Panc1 (cell line): ENCODE results near the gene PCDHGA12. TPM values are rescaled to one million over a fixed set of nuclear protein-coding genes. Genes with fewer than 3 reads are reported as not detected.
A peak's percentile ranks its signal among the peaks of the same experiment; 100 is the strongest.
"Not testable (repeated sequence)": the region's sequence is repeated elsewhere in the genome, so short reads cannot be mapped to it uniquely, and the experiment has no call there.

ENCODE experiments used
- ATAC-seq: fragments of 200-7000 bp; cut with Tn5 transposase; 2 replicates; pipeline ENCODE4 v1.9.1; 2020; ENCODE audit warnings: mild to moderate bottlenecking, moderate library complexity
- BruUV-seq: library from RNA; stranded (reverse); fragments of 400-500 nt; replicated peaks from 2 replicates; lab custom pipeline; 2021; lab: Mats Ljungman, UMichigan
- CTCF ChIA-PET: fragments of 300-600 bp; sonication (Branson Sonifier 250); formaldehyde crosslinking; loops from one replicate; lab custom pipeline; 2022; ENCODE audit warnings: antibody characterized with exemption; lab: Charles Lee
- POLR2A ChIA-PET: fragments of 300-600 bp; sonication (Branson Sonifier 250); formaldehyde crosslinking; loops from one replicate; lab custom pipeline; 2022; ENCODE audit warnings: antibody characterized with exemption; lab: Charles Lee
- DNase-seq: peaks from one replicate; pipeline ENCODE4 v3.0.0-alpha.2; 2010; ENCODE audit warnings: low read depth, low spot score
- H3K27ac ChIP-seq: 2 replicates; pipeline ENCODE4 v1.5.1; 2011; ENCODE audit warnings: mild to moderate bottlenecking, low read length, inconsistent platforms
- H3K27me3 ChIP-seq: fragments of 200-500 bp; sonication (Bioruptor generic); 2 replicates; pipeline ENCODE4 v1.6.0; 2014; ENCODE audit warnings: low read length, inconsistent platforms; ENCODE audit not compliant: control insufficient read depth, insufficient read depth
- H3K36me3 ChIP-seq: fragments of 200-500 bp; sonication (Bioruptor generic); 2 replicates; pipeline ENCODE4 v1.5.1; 2014; ENCODE audit warnings: inconsistent platforms, mild to moderate bottlenecking, low read length, moderate library complexity; ENCODE audit not compliant: control insufficient read depth, insufficient read depth
- H3K4me1 ChIP-seq: 2 replicates; pipeline ENCODE4 v1.5.1; 2011; ENCODE audit warnings: inconsistent platforms, mild to moderate bottlenecking, low read length, moderate library complexity; ENCODE audit not compliant: control insufficient read depth, insufficient read depth
- H3K4me3 ChIP-seq, 2 experiments: 2 replicates each; pipeline ENCODE4 v1.5.1; 2011 to 2012; ENCODE audit warnings: low read depth in 2 of 2, low read length in 2 of 2, mild to moderate bottlenecking in 2 of 2, inconsistent platforms in 1 of 2, moderate library complexity in 1 of 2
- H3K9me3 ChIP-seq: fragments of 200-500 bp; sonication (Bioruptor generic); 2 replicates; pipeline ENCODE4 v1.5.1; 2014; ENCODE audit warnings: low read depth, mild to moderate bottlenecking, inconsistent platforms, low read length, moderate library complexity; ENCODE audit not compliant: control insufficient read depth, insufficient read depth
- POLR2AphosphoS5 ChIP-seq: IDR thresholded peaks from 2 replicates; pipeline ENCODE4 v1.6.1; 2012; ENCODE audit warnings: mild to moderate bottlenecking, low read depth, low read length, moderate library complexity
- SIN3A ChIP-seq: IDR thresholded peaks from 2 replicates; pipeline ENCODE4 v1.6.1; 2012; ENCODE audit warnings: low read depth, mild to moderate bottlenecking, low read length, moderate library complexity, borderline replicate concordance; ENCODE audit not compliant: insufficient read depth
- TCF7L2 ChIP-seq: IDR thresholded peaks from 2 replicates; pipeline ENCODE4 v1.6.1; 2011; ENCODE audit warnings: mild to moderate bottlenecking, low read depth, low read length, inconsistent platforms
- in situ Hi-C: cut with HindIII; loops from 2 replicates; pipeline ENCODE4 v1.10.0; 2016; ENCODE audit warnings: low sequenced_read_pairs, low pct_unique_long_range_greater_than_20kb
- intact Hi-C: fragments of 100-400 bp; cut with micrococcal nuclease; formaldehyde crosslinking; loops from one replicate; pipeline ENCODE4 v1.10.0; 2022; ENCODE audit not compliant: unreplicated experiment
- total RNA-seq: library from RNA; stranded (reverse); gene quantifications from one replicate; pipeline ENCODE4 v1.2.1, GENCODE V29; 2021; ENCODE audit not compliant: unreplicated experiment
- TF ChIP-seq, protein P1 (sequence below): fragments of 450-650 bp; IDR thresholded peaks from 2 replicates; pipeline ENCODE4 v1.5.1; 2017; ENCODE audit warnings: mild to moderate bottlenecking
- TF ChIP-seq, protein P2 (sequence below), 2 experiments: IDR thresholded peaks; 2 replicates each; pipeline ENCODE4 v1.6.1; 2011 to 2012; ENCODE audit warnings: low read depth in 2 of 2, control low read depth in 1 of 2, low read length in 1 of 2, mild to moderate bottlenecking in 1 of 2, moderate library complexity in 1 of 2; ENCODE audit not compliant: insufficient read depth in 1 of 2

The PCDHGA12 gene
- total RNA-seq, 1 experiment from 2014 or later = 0.21 TPM

DNA sequence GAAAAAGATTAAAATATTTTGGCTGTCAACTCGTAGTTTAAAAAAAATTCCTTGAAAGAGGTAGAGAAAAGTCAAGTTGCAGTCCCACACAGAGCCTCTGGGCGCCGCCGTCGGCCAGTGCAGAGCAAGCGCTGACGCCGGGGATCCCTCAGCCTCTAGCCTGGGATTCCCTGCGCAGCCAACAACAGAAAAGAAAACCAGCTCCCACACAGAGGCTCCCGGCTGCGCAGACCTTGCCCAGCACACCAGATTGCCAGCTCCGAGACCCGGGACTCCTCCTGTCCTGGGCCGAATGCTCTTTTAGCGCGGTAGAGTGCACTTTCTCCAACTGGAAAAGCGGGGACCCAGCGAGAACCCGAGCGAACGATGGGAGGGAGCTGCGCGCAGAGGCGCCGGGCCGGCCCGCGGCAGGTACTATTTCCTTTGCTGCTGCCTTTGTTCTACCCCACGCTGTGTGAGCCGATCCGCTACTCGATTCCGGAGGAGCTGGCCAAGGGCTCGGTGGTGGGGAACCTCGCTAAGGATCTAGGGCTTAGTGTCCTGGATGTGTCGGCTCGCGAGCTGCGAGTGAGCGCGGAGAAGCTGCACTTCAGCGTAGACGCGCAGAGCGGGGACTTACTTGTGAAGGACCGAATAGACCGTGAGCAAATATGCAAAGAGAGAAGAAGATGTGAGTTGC lies 12.7 kb upstream of the PCDHGA12 start, which contains the start of gene PCDHGB7:
Gene PCDHGB7, plus strand, starts transcription at position 184 of the 679 bp plus-strand sequence. Its CDS starts 183 bp downstream, at position 367.
- H3K27ac ChIP-seq, H3K4me1 ChIP-seq, in situ Hi-C loops, H3K9me3 ChIP-seq, H3K27me3 ChIP-seq, H3K36me3 ChIP-seq, BruUV-seq: not testable (repeated sequence)
- peak within 1 kb of the TSS; percentile 56 to 64 for H3K4me3 ChIP-seq
- POLR2A ChIA-PET = interaction anchor here (0.5 kb wide), 1 partner anchor 145 kb away, joined by 3 read pairs; no protein-coding TSS in a partner anchor
- DNase-seq (peak; percentile 57), ATAC-seq (peak; percentile 99)
- TF ChIP-seq TCF7L2 = peak; percentile 18; the same call in 1 of the 2 replicates
- TF ChIP-seq, protein P1, sequence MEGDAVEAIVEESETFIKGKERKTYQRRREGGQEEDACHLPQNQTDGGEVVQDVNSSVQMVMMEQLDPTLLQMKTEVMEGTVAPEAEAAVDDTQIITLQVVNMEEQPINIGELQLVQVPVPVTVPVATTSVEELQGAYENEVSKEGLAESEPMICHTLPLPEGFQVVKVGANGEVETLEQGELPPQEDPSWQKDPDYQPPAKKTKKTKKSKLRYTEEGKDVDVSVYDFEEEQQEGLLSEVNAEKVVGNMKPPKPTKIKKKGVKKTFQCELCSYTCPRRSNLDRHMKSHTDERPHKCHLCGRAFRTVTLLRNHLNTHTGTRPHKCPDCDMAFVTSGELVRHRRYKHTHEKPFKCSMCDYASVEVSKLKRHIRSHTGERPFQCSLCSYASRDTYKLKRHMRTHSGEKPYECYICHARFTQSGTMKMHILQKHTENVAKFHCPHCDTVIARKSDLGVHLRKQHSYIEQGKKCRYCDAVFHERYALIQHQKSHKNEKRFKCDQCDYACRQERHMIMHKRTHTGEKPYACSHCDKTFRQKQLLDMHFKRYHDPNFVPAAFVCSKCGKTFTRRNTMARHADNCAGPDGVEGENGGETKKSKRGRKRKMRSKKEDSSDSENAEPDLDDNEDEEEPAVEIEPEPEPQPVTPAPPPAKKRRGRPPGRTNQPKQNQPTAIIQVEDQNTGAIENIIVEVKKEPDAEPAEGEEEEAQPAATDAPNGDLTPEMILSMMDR = peak; percentile 99
- CTCF ChIA-PET = interaction anchor here (0.6 to 2.2 kb wide), 22 partner anchors 13 to 323 kb away, joined by 3 to 17 read pairs (median 4); partner anchors contain the start of genes PCDHB14, PCDHB2, PCDHGA1 and PCDHGA12
- intact Hi-C loops = loop anchor here (1.0 to 10.0 kb wide), 2 partner anchors 53 to 107 kb away; partner anchors contain the start of gene PCDHGA5

DNA sequence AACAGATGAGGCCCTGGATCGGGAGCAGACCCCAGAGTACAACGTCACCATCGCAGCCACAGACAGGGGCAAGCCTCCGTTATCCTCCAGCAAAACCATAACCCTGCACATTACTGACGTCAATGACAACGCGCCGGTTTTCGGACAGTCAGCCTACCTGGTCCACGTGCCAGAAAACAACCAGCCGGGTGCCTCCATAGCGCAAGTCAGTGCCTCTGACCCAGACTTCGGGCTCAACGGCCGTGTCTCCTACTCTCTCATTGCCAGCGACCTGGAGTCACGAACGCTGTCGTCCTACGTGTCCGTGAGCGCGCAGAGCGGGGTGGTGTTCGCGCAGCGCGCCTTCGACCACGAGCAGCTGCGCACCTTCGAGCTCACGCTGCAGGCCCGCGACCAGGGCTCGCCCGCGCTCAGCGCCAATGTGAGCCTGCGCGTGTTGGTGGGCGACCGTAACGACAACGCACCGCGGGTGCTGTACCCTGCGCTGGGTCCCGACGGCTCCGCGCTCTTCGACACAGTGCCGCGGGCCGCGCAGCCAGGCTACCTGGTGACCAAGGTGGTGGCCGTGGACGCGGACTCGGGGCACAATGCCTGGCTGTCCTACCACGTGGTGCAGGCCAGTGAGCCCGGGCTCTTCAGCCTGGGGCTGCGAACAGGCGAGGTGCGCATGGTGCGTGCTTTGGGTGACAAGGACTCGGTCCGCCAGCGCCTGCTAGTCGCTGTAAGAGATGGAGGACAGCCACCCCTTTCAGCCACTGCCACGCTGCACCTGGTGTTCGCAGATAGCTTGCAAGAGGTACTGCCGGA lies 11.0 kb upstream of the PCDHGA12 start:
- ChIA-PET CTCF (no interaction called here), POLR2A (no interaction called here)
- Histone ChIP-seq H3K4me3 (no peak overlapping the region), H3K27ac (no peak overlapping the region), H3K9me3 (peaks cover 7% of the 10 kb centered on the region; the same call in 1 of the 2 replicates), H3K4me1 (no peaks in the 10 kb centered on the region; the same call in 1 of the 2 replicates), H3K36me3 (no peaks in the 10 kb centered on the region), H3K27me3 (no peaks in the 10 kb centered on the region)
- in situ Hi-C loops (no loop called here), intact Hi-C loops (loop anchor here (10.0 kb wide), 1 partner anchor 54 kb away; the partner anchor contains the start of gene PCDHGA5)
- BruUV-seq = no TSS peak
- DNase-seq = no peak
- ATAC-seq = no peak
- TF ChIP-seq, protein P2, sequence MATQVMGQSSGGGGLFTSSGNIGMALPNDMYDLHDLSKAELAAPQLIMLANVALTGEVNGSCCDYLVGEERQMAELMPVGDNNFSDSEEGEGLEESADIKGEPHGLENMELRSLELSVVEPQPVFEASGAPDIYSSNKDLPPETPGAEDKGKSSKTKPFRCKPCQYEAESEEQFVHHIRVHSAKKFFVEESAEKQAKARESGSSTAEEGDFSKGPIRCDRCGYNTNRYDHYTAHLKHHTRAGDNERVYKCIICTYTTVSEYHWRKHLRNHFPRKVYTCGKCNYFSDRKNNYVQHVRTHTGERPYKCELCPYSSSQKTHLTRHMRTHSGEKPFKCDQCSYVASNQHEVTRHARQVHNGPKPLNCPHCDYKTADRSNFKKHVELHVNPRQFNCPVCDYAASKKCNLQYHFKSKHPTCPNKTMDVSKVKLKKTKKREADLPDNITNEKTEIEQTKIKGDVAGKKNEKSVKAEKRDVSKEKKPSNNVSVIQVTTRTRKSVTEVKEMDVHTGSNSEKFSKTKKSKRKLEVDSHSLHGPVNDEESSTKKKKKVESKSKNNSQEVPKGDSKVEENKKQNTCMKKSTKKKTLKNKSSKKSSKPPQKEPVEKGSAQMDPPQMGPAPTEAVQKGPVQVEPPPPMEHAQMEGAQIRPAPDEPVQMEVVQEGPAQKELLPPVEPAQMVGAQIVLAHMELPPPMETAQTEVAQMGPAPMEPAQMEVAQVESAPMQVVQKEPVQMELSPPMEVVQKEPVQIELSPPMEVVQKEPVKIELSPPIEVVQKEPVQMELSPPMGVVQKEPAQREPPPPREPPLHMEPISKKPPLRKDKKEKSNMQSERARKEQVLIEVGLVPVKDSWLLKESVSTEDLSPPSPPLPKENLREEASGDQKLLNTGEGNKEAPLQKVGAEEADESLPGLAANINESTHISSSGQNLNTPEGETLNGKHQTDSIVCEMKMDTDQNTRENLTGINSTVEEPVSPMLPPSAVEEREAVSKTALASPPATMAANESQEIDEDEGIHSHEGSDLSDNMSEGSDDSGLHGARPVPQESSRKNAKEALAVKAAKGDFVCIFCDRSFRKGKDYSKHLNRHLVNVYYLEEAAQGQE (IDR thresholded peaks at IDR 0.05; ENCODE audit: insufficient read depth in 1 of 2, low read depth in 2 of 2, low read length in 1 of 2) = no peak
- no peak for TF ChIP-seq TCF7L2
- no peak for TF ChIP-seq POLR2AphosphoS5
- TF ChIP-seq SIN3A = no peak
- TF ChIP-seq, protein P1 = no peak
